ENCODE data around the gene FUT3.
"Not testable (repeated sequence)": the region's sequence is repeated elsewhere in the genome, so short reads cannot be mapped to it uniquely, and the experiment has no call there.

FUT3 gene

DNA sequence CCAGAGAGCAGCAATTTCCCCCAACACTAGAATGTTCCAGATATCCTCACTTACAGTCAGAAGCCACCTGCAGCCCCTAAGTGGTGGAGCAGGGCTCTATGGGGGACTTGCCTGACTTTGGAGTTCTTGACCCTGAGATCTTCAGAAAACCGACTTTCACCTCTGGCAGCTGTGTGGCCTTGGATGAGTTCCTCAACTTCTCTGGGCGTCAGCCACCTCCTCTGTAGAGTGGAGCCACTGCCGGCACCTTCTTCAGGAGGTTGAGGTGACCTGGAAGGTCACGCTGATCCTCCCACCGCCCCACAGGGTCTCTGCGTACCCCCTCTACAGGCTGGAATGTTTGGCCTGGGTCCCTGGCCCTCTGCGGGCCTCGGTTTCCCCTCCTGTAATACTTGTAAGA is 26.2 kb upstream of the FUT3 start:
- DNase-seq: no peak
- H3K27ac ChIP-seq: no peak overlapping the region
- no peaks in the 10 kb centered on the region for H3K27me3 ChIP-seq (replicated peaks)
- TF ChIP-seq, protein P1, sequence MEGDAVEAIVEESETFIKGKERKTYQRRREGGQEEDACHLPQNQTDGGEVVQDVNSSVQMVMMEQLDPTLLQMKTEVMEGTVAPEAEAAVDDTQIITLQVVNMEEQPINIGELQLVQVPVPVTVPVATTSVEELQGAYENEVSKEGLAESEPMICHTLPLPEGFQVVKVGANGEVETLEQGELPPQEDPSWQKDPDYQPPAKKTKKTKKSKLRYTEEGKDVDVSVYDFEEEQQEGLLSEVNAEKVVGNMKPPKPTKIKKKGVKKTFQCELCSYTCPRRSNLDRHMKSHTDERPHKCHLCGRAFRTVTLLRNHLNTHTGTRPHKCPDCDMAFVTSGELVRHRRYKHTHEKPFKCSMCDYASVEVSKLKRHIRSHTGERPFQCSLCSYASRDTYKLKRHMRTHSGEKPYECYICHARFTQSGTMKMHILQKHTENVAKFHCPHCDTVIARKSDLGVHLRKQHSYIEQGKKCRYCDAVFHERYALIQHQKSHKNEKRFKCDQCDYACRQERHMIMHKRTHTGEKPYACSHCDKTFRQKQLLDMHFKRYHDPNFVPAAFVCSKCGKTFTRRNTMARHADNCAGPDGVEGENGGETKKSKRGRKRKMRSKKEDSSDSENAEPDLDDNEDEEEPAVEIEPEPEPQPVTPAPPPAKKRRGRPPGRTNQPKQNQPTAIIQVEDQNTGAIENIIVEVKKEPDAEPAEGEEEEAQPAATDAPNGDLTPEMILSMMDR (IDR thresholded peaks at IDR 0.05; ENCODE audit: low read depth, low read length, missing control alignments): no peak
- no peak overlapping the region for H3K4me3 ChIP-seq (ENCODE audit: low read depth, low read length)
- in situ Hi-C loops (cut with HindIII; ENCODE audit: low pct_ligation_motif_present, low sequenced_read_pairs): no loop called here
- H3K36me3 ChIP-seq (replicated peaks): no peaks in the 10 kb centered on the region

DNA sequence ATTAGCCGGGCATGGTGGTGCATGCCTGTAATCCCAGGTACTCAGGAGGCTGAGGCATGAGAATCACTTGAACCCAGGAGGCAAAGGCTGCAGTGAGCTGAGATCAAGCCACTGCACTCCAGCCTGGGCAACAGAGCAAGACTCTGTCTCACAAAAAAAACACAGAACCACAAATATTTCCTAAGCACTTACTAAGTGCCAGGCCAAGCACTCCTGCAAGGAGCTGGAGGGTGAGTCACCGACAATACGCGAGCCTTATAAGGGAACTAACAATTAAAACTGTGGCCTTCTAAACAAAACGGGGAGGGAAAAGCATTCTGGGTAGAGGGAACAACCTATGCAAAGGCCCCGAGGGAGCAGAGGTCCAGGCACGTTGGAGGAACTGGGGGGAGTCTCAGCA is 23.2 kb upstream of the FUT3 start:
- peak; percentile 37 for DNase-seq
- H3K27me3 ChIP-seq (replicated peaks); in situ Hi-C loops (cut with HindIII; ENCODE audit: low pct_ligation_motif_present, low sequenced_read_pairs); H3K36me3 ChIP-seq (replicated peaks); H3K27ac ChIP-seq; H3K4me3 ChIP-seq (ENCODE audit: low read depth, low read length): not testable (repeated sequence)

DNA sequence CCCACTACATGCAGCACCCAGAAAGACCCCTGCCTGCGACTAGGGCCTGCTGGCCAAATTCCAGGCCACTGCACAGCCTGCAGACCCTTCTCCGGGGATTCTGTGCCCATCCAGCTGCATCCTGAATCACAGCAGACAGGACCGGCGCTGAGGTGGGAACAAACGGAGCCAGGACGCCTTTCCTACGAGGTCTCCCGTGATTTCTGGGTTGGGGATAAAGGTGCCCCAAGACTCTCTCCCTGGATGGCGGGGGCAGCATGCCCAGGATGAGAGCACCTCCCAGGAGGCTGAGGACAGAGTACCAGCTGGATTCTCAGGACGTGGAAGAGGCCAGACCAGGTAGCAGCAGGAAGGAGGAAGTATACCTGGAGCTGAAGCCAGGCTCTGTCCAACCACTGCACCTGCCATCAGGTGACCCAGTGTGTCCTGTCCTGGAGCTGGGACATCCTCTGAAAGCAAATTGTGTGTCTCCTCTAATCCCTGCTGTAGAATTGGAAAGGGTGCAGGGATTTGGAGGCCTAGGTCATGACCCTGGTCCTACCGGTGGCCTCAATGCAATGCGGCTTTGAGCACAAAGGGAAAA is 22.5 kb upstream of the FUT3 start:
- Histone ChIP-seq H3K27me3 (replicated peaks) (no peaks in the 10 kb centered on the region), H3K27ac (no peak overlapping the region), H3K36me3 (replicated peaks) (no peaks in the 10 kb centered on the region), H3K4me3 (ENCODE audit: low read depth, low read length) (no peak overlapping the region)
- TF ChIP-seq, protein P1 (IDR thresholded peaks at IDR 0.05; ENCODE audit: low read depth, low read length, missing control alignments): no peak
- in situ Hi-C loops (cut with HindIII; ENCODE audit: low pct_ligation_motif_present, low sequenced_read_pairs): no loop called here
- DNase-seq: no peak

DNA sequence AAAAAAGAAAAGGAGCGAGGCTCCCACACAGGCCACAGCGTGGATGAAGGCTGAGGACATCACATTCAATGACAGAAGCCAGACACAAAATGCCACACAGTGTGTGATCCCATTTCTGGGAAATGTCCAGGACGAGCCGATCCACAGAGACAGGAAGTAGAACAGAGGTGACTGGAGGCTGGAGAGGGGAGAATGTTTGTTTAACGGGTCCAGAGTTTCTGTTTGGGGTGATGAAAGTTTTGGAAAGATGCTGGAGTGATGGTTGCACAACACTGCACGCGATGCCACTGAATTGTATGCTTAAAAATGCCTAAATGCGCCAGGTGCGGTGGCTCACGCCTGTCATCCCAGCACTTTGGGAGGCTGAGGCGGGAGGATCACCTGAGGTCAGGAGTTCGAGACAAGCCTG is 19.7 kb upstream of the FUT3 start:
- no peak for DNase-seq
- Histone ChIP-seq H3K36me3 (replicated peaks) (no peaks in the 10 kb centered on the region), H3K27me3 (replicated peaks) (no peaks in the 10 kb centered on the region), H3K27ac (no peak overlapping the region), H3K4me3 (ENCODE audit: low read depth, low read length) (no peak overlapping the region)
- TF ChIP-seq, protein P1 (IDR thresholded peaks at IDR 0.05; ENCODE audit: low read depth, low read length, missing control alignments): no peak
- in situ Hi-C loops (cut with HindIII; ENCODE audit: low pct_ligation_motif_present, low sequenced_read_pairs): no loop called here

DNA sequence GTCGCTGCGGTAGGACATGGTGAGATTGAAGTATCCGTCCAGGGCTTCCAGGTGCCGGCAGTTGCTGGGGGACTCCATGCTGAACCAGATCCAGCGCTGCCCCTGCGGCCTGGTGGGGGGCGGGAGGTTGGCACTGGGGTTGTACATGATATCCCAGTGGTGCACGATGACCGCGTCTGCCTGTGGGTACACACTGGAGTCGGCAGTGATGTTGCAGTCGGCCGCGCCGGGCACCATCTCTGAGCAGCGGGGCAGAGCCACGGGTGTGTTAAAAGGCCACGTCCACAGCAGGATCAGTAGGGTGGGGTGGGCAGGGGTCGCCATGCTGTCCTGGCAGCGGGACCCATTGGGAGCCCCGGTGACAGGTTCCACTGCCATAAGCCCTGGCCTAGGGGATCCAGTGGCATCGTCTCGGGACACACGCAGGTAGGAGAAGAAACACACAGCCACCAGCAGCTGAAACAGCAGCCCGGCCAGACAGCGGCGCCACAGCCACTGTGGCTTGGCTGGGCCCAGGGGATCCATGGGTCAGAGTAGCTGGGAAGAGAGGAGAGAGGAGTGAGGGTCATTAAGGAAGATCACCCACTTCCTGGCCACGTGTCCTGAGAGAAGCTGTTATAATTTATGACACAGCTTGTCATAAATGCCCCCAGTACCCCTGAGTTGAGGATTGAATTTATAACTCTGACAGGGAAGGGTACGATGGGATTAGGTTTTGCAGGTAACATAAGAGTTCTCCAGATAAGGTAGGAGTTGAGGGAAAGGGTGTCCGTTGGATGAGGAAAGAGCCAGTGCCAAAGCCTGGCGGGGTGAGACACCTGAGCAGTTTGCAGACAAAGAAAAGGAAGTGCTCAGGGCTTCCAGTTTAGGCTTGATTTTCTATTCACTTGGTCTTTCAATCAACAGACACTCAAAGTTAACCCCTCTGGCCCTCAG is 16.2 kb upstream of the FUT3 start:
- no peaks in the 10 kb centered on the region for H3K36me3 ChIP-seq (replicated peaks)
- no peaks in the 10 kb centered on the region for H3K27me3 ChIP-seq (replicated peaks)
- TF ChIP-seq, protein P1 (IDR thresholded peaks at IDR 0.05; ENCODE audit: low read depth, low read length, missing control alignments): no peak
- in situ Hi-C loops (cut with HindIII; ENCODE audit: low pct_ligation_motif_present, low sequenced_read_pairs): no loop called here
- DNase-seq: no peak
- H3K4me3 ChIP-seq (ENCODE audit: low read depth, low read length): no peak overlapping the region
- no peak overlapping the region for H3K27ac ChIP-seq

DNA sequence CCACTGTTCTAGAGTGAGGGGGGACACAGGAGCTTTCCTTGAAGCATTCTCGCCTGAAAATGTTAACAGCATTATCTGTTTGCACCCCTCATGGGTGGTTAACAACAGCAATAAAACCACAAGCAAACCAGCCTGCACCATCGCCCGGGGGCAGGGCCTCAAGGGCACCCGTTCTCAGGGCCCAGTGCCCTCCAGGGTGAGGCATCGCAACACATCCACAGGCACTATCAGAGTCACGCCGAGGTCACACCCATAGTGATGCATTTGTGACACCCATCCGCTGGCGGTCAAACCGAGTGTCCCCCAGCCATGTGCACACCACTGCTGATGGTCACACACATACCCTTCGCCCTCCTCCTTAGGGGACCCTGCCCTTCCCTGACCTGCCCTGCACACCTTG is 14.5 kb upstream of the FUT3 start:
- Histone ChIP-seq H3K27ac (no peak overlapping the region), H3K36me3 (replicated peaks) (no peaks in the 10 kb centered on the region), H3K27me3 (replicated peaks) (no peaks in the 10 kb centered on the region), H3K4me3 (ENCODE audit: low read depth, low read length) (no peak overlapping the region)
- TF ChIP-seq, protein P1 (IDR thresholded peaks at IDR 0.05; ENCODE audit: low read depth, low read length, missing control alignments): no peak
- in situ Hi-C loops (cut with HindIII; ENCODE audit: low pct_ligation_motif_present, low sequenced_read_pairs): no loop called here
- no peak for DNase-seq

Data from brain microvascular endothelial cell (primary cell).